ENCODE measurements around the gene ACAN.

The ACAN gene

DNA sequence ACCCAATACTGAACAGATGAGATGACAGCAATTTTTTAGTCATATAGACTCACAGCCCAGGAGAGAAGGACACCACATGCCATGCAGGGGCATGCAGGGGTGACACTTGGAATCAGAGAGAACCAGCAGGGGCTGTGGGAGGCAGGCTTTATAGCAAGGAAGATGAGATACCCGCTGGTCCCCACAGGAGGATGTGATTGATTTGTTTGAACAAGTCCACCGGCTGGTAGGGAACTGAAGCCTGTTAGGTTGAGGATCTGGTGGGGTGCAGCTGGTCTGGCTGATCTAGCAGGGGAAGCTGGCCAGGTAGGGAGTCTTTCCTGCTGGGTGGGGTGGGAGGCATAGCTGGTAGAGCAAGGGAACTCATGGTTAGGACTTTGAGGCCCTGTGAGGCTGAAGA, 18.0 kb upstream of the ACAN start:
- no peaks in the 10 kb centered on the region for H3K4me1 ChIP-seq (ENCODE audit: control insufficient read depth, insufficient read depth, low read length, poor library complexity, severe bottlenecking)
- 78 to 87% methylated on average over 2 of the region's 2 CpGs for WGBS, 2 experiments (ENCODE audit: insufficient coverage in 2 of 2)
- H3K9me3 ChIP-seq (ENCODE audit: control insufficient read depth, low read length): no peaks in the 10 kb centered on the region
- H3K4me3 ChIP-seq (ENCODE audit: extremely low read depth, insufficient read depth, low read length, poor library complexity, severe bottlenecking): no peak overlapping the region
- no peaks in the 10 kb centered on the region for H3K36me3 ChIP-seq (ENCODE audit: control insufficient read depth, insufficient read depth, low read length)
- no peak overlapping the region for H3K27ac ChIP-seq (ENCODE audit: low read depth, low read length, severe bottlenecking)

DNA sequence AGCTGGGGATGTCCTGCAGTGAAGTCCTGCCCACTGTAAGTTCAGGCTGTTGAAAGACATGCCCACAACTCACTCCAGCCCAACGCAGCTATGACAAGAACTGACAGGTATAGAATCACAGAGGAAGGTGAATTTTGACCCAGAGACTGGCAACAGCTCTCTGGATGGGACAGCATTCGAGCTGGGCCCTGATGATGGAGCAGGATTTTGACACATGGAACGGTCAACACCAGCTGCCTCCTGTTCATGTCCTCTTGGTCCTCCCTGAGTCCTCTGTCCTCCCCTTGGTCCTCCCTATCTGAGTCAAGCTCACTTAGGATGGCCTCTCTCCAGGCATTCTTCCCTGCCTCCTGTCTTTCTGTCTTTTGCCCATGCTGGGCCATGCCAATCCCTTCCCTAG, 15.2 kb upstream of the ACAN start:
- Histone ChIP-seq H3K36me3 (ENCODE audit: control insufficient read depth, insufficient read depth, low read length) (no peaks in the 10 kb centered on the region), H3K4me3 (ENCODE audit: extremely low read depth, insufficient read depth, low read length, poor library complexity, severe bottlenecking) (no peak overlapping the region), H3K9me3 (ENCODE audit: control insufficient read depth, low read length) (no peaks in the 10 kb centered on the region), H3K4me1 (ENCODE audit: control insufficient read depth, insufficient read depth, low read length, poor library complexity, severe bottlenecking) (peaks cover 12% of the 10 kb centered on the region), H3K27ac (ENCODE audit: low read depth, low read length, severe bottlenecking) (no peak overlapping the region)
- WGBS, 2 experiments (ENCODE audit: insufficient coverage in 2 of 2): 67 to 80% methylated on average over 2 to 3 of the region's 3 CpGs

DNA sequence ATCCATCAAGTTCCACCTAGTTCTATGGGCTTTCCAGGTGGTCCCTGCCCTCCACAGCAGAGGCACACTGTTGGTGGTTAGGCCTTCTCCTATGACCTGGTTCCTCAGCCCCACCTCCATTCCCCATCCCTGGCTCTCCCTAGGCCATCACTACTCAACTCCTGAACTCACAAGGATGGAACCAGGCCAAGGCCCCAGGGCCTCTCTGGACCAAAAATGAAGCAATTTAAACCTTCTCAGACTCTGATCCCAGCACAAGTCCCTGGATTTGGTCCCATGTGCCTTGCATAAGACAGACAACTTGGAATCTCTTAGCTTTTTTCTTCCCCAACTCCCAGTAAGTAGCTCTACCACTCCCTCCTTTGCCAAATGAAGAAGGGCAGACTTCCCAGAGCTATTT, 14.4 kb upstream of the ACAN start:
- Histone ChIP-seq H3K27ac (ENCODE audit: low read depth, low read length, severe bottlenecking) (no peak overlapping the region), H3K9me3 (ENCODE audit: control insufficient read depth, low read length) (no peaks in the 10 kb centered on the region), H3K4me3 (ENCODE audit: extremely low read depth, insufficient read depth, low read length, poor library complexity, severe bottlenecking) (no peak overlapping the region), H3K4me1 (ENCODE audit: control insufficient read depth, insufficient read depth, low read length, poor library complexity, severe bottlenecking) (peaks cover 15% of the 10 kb centered on the region), H3K36me3 (ENCODE audit: control insufficient read depth, insufficient read depth, low read length) (no peaks in the 10 kb centered on the region)

GRCh38 chr15:88790486-88790885, 12.8 kb upstream of the ACAN start:
- Histone ChIP-seq H3K4me3 (ENCODE audit: extremely low read depth, insufficient read depth, low read length, poor library complexity, severe bottlenecking) (no peak overlapping the region), H3K27ac (ENCODE audit: low read depth, low read length, severe bottlenecking) (no peak overlapping the region), H3K9me3 (ENCODE audit: control insufficient read depth, low read length) (no peaks in the 10 kb centered on the region), H3K36me3 (ENCODE audit: control insufficient read depth, insufficient read depth, low read length) (no peaks in the 10 kb centered on the region), H3K4me1 (ENCODE audit: control insufficient read depth, insufficient read depth, low read length, poor library complexity, severe bottlenecking) (peaks cover 15% of the 10 kb centered on the region)
- WGBS, 2 experiments (ENCODE audit: insufficient coverage in 2 of 2): 88 to 96% methylated on average over 7 of the region's 7 CpGs

- WGBS, 2 experiments (ENCODE audit: insufficient coverage in 2 of 2): no CpG with 5 or more reads among the region's 1 CpG
- H3K4me3 ChIP-seq (ENCODE audit: extremely low read depth, insufficient read depth, low read length, poor library complexity, severe bottlenecking): no peak overlapping the region
- no peaks in the 10 kb centered on the region for H3K9me3 ChIP-seq (ENCODE audit: control insufficient read depth, low read length)
- H3K36me3 ChIP-seq (ENCODE audit: control insufficient read depth, insufficient read depth, low read length): no peaks in the 10 kb centered on the region
- peaks cover 15% of the 10 kb centered on the region for H3K4me1 ChIP-seq (ENCODE audit: control insufficient read depth, insufficient read depth, low read length, poor library complexity, severe bottlenecking)
- H3K27ac ChIP-seq (ENCODE audit: low read depth, low read length, severe bottlenecking): no peak overlapping the region
Measured at GRCh38 chr15:88791637-88792036, 11.6 kb upstream of the ACAN start.

- Histone ChIP-seq H3K36me3 (ENCODE audit: control insufficient read depth, insufficient read depth, low read length) (no peaks in the 10 kb centered on the region), H3K27ac (ENCODE audit: low read depth, low read length, severe bottlenecking) (no peak overlapping the region), H3K9me3 (ENCODE audit: control insufficient read depth, low read length) (no peaks in the 10 kb centered on the region), H3K4me3 (ENCODE audit: extremely low read depth, insufficient read depth, low read length, poor library complexity, severe bottlenecking) (no peak overlapping the region), H3K4me1 (ENCODE audit: control insufficient read depth, insufficient read depth, low read length, poor library complexity, severe bottlenecking) (peaks cover 15% of the 10 kb centered on the region)
- WGBS, 2 experiments (ENCODE audit: insufficient coverage in 2 of 2): 55 to 60% methylated on average over 14 to 16 of the region's 22 CpGs
Measured at GRCh38 chr15:88792342-88793282, 10.6 kb upstream of the ACAN start.

GRCh38 chr15:88794001-88794400, 9.2 kb upstream of the ACAN start:
- H3K27ac ChIP-seq (ENCODE audit: low read depth, low read length, severe bottlenecking): no peak overlapping the region
- H3K4me1 ChIP-seq (ENCODE audit: control insufficient read depth, insufficient read depth, low read length, poor library complexity, severe bottlenecking): peaks cover 15% of the 10 kb centered on the region
- no peak overlapping the region for H3K4me3 ChIP-seq (ENCODE audit: extremely low read depth, insufficient read depth, low read length, poor library complexity, severe bottlenecking)
- H3K36me3 ChIP-seq (ENCODE audit: control insufficient read depth, insufficient read depth, low read length): no peaks in the 10 kb centered on the region
- WGBS, 2 experiments (ENCODE audit: insufficient coverage in 2 of 2): 90 to 95% methylated on average over 4 of the region's 5 CpGs
- H3K9me3 ChIP-seq (ENCODE audit: control insufficient read depth, low read length): no peaks in the 10 kb centered on the region

- 86 to 87% methylated on average over 6 of the region's 7 CpGs for WGBS, 2 experiments (ENCODE audit: insufficient coverage in 2 of 2)
- Histone ChIP-seq H3K27ac (ENCODE audit: low read depth, low read length, severe bottlenecking) (no peak overlapping the region), H3K4me1 (ENCODE audit: control insufficient read depth, insufficient read depth, low read length, poor library complexity, severe bottlenecking) (peaks cover 17% of the 10 kb centered on the region), H3K9me3 (ENCODE audit: control insufficient read depth, low read length) (no peaks in the 10 kb centered on the region), H3K36me3 (ENCODE audit: control insufficient read depth, insufficient read depth, low read length) (no peaks in the 10 kb centered on the region), H3K4me3 (ENCODE audit: extremely low read depth, insufficient read depth, low read length, poor library complexity, severe bottlenecking) (no peak overlapping the region)
Measured at GRCh38 chr15:88797663-88798339, 5.4 kb upstream of the ACAN start.

DNA sequence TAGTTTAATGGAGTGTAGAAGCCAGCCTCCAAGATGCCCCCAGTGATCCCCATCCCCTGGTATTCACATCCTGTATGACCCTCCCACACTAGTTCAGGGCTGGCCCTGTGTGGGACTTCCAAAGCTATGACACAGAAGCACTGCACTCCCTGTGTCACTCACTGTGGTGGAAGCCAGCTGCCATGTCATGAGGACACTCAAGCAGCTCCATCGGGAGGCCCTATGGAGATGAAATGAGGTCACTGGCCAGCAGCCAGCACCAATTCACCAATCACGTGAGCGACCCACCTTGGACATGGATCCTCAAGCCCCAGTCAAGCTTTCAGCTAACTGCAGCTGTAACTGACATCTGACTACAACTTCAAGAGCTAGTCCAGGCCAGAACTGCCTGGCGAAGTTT, 3.9 kb upstream of the ACAN start:
- whole genome bisulfite sequencing, 2 experiments (ENCODE audit: insufficient coverage in 2 of 2): 94 to 96% methylated on average over 3 of the region's 4 CpGs

GRCh38 chr15:88800026-88800425, 3.2 kb upstream of the ACAN start:
- Histone ChIP-seq H3K27ac (ENCODE audit: low read depth, low read length, severe bottlenecking) (no peak overlapping the region), H3K4me3 (ENCODE audit: extremely low read depth, insufficient read depth, low read length, poor library complexity, severe bottlenecking) (no peak overlapping the region), H3K36me3 (ENCODE audit: control insufficient read depth, insufficient read depth, low read length) (no peaks in the 10 kb centered on the region), H3K9me3 (ENCODE audit: control insufficient read depth, low read length) (no peaks in the 10 kb centered on the region), H3K4me1 (ENCODE audit: control insufficient read depth, insufficient read depth, low read length, poor library complexity, severe bottlenecking) (peaks cover 21% of the 10 kb centered on the region)
- 54 to 100% methylated on average over 1 of the region's 1 CpG for WGBS, 2 experiments (ENCODE audit: insufficient coverage in 2 of 2)

More for the DNA sequence above, 3.9 kb upstream of the ACAN start:
- Histone ChIP-seq H3K4me3 (ENCODE audit: extremely low read depth, insufficient read depth, low read length, poor library complexity, severe bottlenecking) (no peak overlapping the region), H3K36me3 (ENCODE audit: control insufficient read depth, insufficient read depth, low read length) (no peaks in the 10 kb centered on the region), H3K4me1 (ENCODE audit: control insufficient read depth, insufficient read depth, low read length, poor library complexity, severe bottlenecking) (peaks cover 20% of the 10 kb centered on the region), H3K9me3 (ENCODE audit: control insufficient read depth, low read length) (no peaks in the 10 kb centered on the region), H3K27ac (ENCODE audit: low read depth, low read length, severe bottlenecking) (no peak overlapping the region)

DNA sequence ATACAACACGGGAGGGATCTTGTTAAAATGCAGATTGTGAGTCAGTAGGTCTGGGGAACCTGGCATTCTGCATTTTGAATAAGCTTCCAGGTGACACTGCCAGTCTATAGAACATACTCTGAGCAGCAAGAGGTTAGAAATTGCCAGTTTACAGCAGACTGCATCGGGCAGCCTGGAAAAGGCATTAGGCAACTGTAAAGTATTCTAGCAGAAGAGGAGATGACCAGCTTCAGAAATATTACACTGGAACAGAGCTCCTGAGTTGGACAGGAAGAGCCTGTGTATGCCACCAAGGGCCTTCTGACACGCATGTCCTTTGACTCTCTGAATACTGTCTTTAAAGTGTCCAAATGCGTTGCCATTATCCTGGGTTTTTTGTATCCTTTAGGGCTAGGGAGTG, 2.5 kb upstream of the ACAN start:
- Histone ChIP-seq H3K4me3 (ENCODE audit: extremely low read depth, insufficient read depth, low read length, poor library complexity, severe bottlenecking) (no peak overlapping the region), H3K4me1 (ENCODE audit: control insufficient read depth, insufficient read depth, low read length, poor library complexity, severe bottlenecking) (peaks cover 22% of the 10 kb centered on the region), H3K36me3 (ENCODE audit: control insufficient read depth, insufficient read depth, low read length) (no peaks in the 10 kb centered on the region), H3K27ac (ENCODE audit: low read depth, low read length, severe bottlenecking) (no peak overlapping the region), H3K9me3 (ENCODE audit: control insufficient read depth, low read length) (no peaks in the 10 kb centered on the region)
- 70 to 100% methylated on average over 2 to 3 of the region's 4 CpGs for WGBS, 2 experiments (ENCODE audit: insufficient coverage in 2 of 2)
